HS-5 (cell line): ENCODE results near the gene SSRP1.
A peak's percentile ranks its signal among the peaks of the same experiment; 100 is the strongest.

Source experiments
- DNase-seq: peaks from one replicate; pipeline ENCODE4 v3.0.0-alpha.2; 2012; ENCODE audit warnings: low read depth

Gene SSRP1

GRCh38 chr11:57314221-57314973 lies 21.3 kb downstream of the SSRP1 start:
- DNase-seq, result no peak

- no peak for DNase-seq
Measured at GRCh38 chr11:57313788-57314135, 21.9 kb downstream of the SSRP1 start.

- DNase-seq, result no peak
Measured at GRCh38 chr11:57313071-57313787, 22.5 kb downstream of the SSRP1 start.

GRCh38 chr11:57312511-57313021 lies 23.1 kb downstream of the SSRP1 start:
- DNase-seq, result no peak

- DNase-seq, result peak; percentile 88
Measured at GRCh38 chr11:57311109-57311936, 24.4 kb downstream of the SSRP1 start.

GRCh38 chr11:57310630-57311086 lies 25.0 kb downstream of the SSRP1 start:
- DNase-seq, result peak; percentile 16

- DNase-seq, result no peak
Measured at GRCh38 chr11:57310091-57310490, 25.6 kb downstream of the SSRP1 start.

GRCh38 chr11:57309106-57310059 lies 26.3 kb downstream of the SSRP1 start:
- no peak for DNase-seq

- DNase-seq, result no peak
Measured at GRCh38 chr11:57308426-57309060, 27.1 kb downstream of the SSRP1 start.

- DNase-seq, result no peak
Measured at GRCh38 chr11:57307666-57308270, 27.9 kb downstream of the SSRP1 start.

- no peak for DNase-seq
Measured at GRCh38 chr11:57306940-57307565, 28.6 kb downstream of the SSRP1 start.

- no peak for DNase-seq
Measured at GRCh38 chr11:57306161-57306876, 29.4 kb downstream of the SSRP1 start.

GRCh38 chr11:57305523-57305922 lies 30.2 kb downstream of the SSRP1 start:
- no peak for DNase-seq

GRCh38 chr11:57303990-57304579 lies 31.6 kb downstream of the SSRP1 start:
- no peak for DNase-seq

GRCh38 chr11:57303280-57303989 lies 32.3 kb downstream of the SSRP1 start:
- no peak for DNase-seq

GRCh38 chr11:57302489-57302888 lies 33.2 kb downstream of the SSRP1 start:
- DNase-seq, result no peak

GRCh38 chr11:57301711-57302423 lies 33.8 kb downstream of the SSRP1 start:
- DNase-seq, result no peak
